Caco-2 (cell line): ENCODE data around the gene RND2. TPM values are rescaled to one million over a fixed set of nuclear protein-coding genes. Genes with fewer than 3 reads are reported as not detected.
"Not testable (repeated sequence)": the region's sequence is repeated elsewhere in the genome, so short reads cannot be mapped to it uniquely, and the experiment has no call there.

Experiments
- BruUV-seq: library from RNA; stranded (reverse); fragments of 400-500 nt; replicated peaks from 2 replicates; lab custom pipeline; 2021; lab: Mats Ljungman, UMichigan
- CTCF ChIA-PET: fragments of 300-600 bp; sonication (Branson Sonifier 250); formaldehyde crosslinking; loops from one replicate; lab custom pipeline; 2022; ENCODE audit warnings: antibody characterized with exemption; lab: Charles Lee
- POLR2A ChIA-PET: fragments of 300-600 bp; sonication (Branson Sonifier 250); formaldehyde crosslinking; loops from one replicate; lab custom pipeline; 2022; ENCODE audit warnings: antibody characterized with exemption; lab: Charles Lee
- DNase-seq, 2 experiments: peaks; one replicate each; pipeline versions ENCODE4 v3.0.0 to v3.0.0-alpha.2; 2020 to 2022
- H3K27me3 ChIP-seq: replicated peaks from 2 replicates; pipeline ENCODE4 v1.6.0; 2011; ENCODE audit warnings: low read length; ENCODE audit not compliant: control insufficient read depth, insufficient read depth
- H3K36me3 ChIP-seq: 2 replicates; pipeline ENCODE4 v1.5.1; 2011; ENCODE audit warnings: low read length; ENCODE audit not compliant: control insufficient read depth, insufficient read depth
- H3K4me1 ChIP-seq: fragments of 250-450 bp; sonication (Bioruptor Pico); 2 replicates; pipeline ENCODE4 v1.5.1; 2020; ENCODE audit warnings: mild to moderate bottlenecking
- H3K4me3 ChIP-seq: 2 replicates; pipeline ENCODE4 v1.5.1; 2011; ENCODE audit warnings: low read depth, mild to moderate bottlenecking, control low read depth, low read length
- H3K9me3 ChIP-seq: fragments of 250-450 bp; sonication (Bioruptor Pico); 2 replicates; pipeline ENCODE4 v1.5.1; 2020; ENCODE audit warnings: mild to moderate bottlenecking, moderate library complexity
- H3K27ac Mint-ChIP-seq: one replicate; pipeline ENCODE4 v1.8.0; 2022; ENCODE audit warnings: mixed read lengths; ENCODE audit not compliant: unreplicated experiment
- H3K27me3 Mint-ChIP-seq: one replicate; pipeline ENCODE4 v1.8.0; 2022; ENCODE audit warnings: mixed read lengths; ENCODE audit not compliant: insufficient read depth, unreplicated experiment
- H3K36me3 Mint-ChIP-seq: one replicate; pipeline ENCODE4 v1.8.0; 2022; ENCODE audit warnings: mild to moderate bottlenecking, mixed read lengths; ENCODE audit not compliant: insufficient read depth, unreplicated experiment
- H3K4me1 Mint-ChIP-seq: one replicate; pipeline ENCODE4 v1.8.0; 2022; ENCODE audit warnings: low read depth, mixed read lengths; ENCODE audit not compliant: unreplicated experiment
- H3K4me3 Mint-ChIP-seq: one replicate; pipeline ENCODE4 v1.8.0; 2022; ENCODE audit warnings: mild to moderate bottlenecking, moderate library complexity, mixed read lengths; ENCODE audit not compliant: unreplicated experiment
- H3K9me3 Mint-ChIP-seq: one replicate; pipeline ENCODE4 v1.8.0; 2022; ENCODE audit warnings: mixed read lengths; ENCODE audit not compliant: unreplicated experiment
- intact Hi-C: fragments of 100-400 bp; cut with micrococcal nuclease; formaldehyde crosslinking; loops from one replicate; pipeline ENCODE4 v1.10.0; 2022; ENCODE audit not compliant: unreplicated experiment
- total RNA-seq: library from RNA; stranded (reverse); gene quantifications from 2 replicates; pipeline ENCODE4 v1.2.3, GENCODE V29; 2022
- TF ChIP-seq, protein P1 (sequence below), 2 experiments: fragments of 200-600 bp in 1 of 2; IDR thresholded peaks; 1 replicate in 1 of 2; 2 replicates in 1 of 2; pipeline versions ENCODE4 v1.5.1 to v1.8.0; 2011 to 2022; ENCODE audit warnings: antibody characterized with exemption in 1 of 2, control low read depth in 1 of 2, inconsistent platforms in 1 of 2, low read depth in 1 of 2, low read length in 1 of 2, mild to moderate bottlenecking in 1 of 2, moderate library complexity in 1 of 2; ENCODE audit not compliant: insufficient read depth in 1 of 2, severe bottlenecking in 1 of 2, unreplicated experiment in 1 of 2

Gene RND2
- total RNA-seq, 1 experiment from 2014 or later: 1.2 TPM

DNA sequence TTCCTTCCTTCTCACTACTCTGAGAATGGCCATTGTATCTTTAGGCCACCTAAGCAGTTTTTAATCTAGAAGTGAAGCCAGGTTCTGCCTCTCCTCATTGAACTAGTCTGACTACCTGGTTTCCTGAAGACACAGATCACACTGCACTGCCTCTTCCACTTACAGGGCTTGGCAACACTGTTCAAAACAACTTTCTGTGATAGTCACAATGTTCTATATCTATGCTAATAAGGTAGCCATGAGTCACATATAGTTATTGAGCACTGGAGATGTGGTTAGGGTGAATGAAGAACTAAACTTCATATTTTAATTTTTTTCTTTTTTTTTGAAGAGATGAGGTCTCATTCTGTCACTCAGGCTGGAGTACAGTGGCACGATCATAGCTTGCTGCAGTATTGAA lies 26.9 kb downstream of the RND2 start:
- Mint-ChIP-seq H3K4me1 (no peaks in the 10 kb centered on the region), H3K4me3 (no peak overlapping the region), H3K27ac (no peak overlapping the region), H3K9me3 (no peaks in the 10 kb centered on the region), H3K27me3 (no peaks in the 10 kb centered on the region), H3K36me3 (peaks cover 81% of the 10 kb centered on the region)
- H3K9me3 ChIP-seq: no peaks in the 10 kb centered on the region
- no peak for DNase-seq
- intact Hi-C loops: no loop called here
- no peaks in the 10 kb centered on the region; the same call in 1 of the 2 replicates for H3K36me3 ChIP-seq
- no peaks in the 10 kb centered on the region for H3K4me1 ChIP-seq
- no peaks in the 10 kb centered on the region for H3K27me3 ChIP-seq
- ChIA-PET POLR2A (no interaction called here), CTCF (no interaction called here)
- BruUV-seq: no TSS peak
- TF ChIP-seq, protein P1, sequence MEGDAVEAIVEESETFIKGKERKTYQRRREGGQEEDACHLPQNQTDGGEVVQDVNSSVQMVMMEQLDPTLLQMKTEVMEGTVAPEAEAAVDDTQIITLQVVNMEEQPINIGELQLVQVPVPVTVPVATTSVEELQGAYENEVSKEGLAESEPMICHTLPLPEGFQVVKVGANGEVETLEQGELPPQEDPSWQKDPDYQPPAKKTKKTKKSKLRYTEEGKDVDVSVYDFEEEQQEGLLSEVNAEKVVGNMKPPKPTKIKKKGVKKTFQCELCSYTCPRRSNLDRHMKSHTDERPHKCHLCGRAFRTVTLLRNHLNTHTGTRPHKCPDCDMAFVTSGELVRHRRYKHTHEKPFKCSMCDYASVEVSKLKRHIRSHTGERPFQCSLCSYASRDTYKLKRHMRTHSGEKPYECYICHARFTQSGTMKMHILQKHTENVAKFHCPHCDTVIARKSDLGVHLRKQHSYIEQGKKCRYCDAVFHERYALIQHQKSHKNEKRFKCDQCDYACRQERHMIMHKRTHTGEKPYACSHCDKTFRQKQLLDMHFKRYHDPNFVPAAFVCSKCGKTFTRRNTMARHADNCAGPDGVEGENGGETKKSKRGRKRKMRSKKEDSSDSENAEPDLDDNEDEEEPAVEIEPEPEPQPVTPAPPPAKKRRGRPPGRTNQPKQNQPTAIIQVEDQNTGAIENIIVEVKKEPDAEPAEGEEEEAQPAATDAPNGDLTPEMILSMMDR (IDR thresholded peaks at IDR 0.05; ENCODE audit: insufficient read depth in 1 of 2, low read depth in 1 of 2, low read length in 1 of 2, severe bottlenecking in 1 of 2, unreplicated experiment in 1 of 2): no peak
- no peak overlapping the region for H3K4me3 ChIP-seq

DNA sequence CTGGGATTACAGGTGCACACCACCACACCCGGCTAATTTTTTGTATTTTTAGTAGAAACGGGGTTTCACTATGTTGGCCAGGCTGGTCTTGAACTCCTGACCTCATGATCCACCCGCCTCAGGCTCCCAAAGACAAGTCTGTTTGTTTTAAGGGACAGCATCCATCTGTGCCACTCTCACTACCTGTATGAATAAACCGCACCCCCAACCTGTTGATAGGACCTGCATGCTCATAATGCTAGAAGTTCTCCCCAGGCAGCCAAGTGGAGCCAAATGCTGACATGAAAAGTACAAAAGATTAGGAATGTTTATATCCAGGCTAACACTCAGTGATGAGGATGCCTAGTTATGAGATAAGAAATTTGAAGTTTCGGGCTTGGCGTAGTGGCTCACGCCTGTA lies 28.0 kb downstream of the RND2 start:
- BruUV-seq, DNase-seq, intact Hi-C loops, H3K27me3 Mint-ChIP-seq, H3K4me3 Mint-ChIP-seq, CTCF ChIA-PET, H3K9me3 ChIP-seq, H3K36me3 ChIP-seq, H3K4me1 ChIP-seq, H3K9me3 Mint-ChIP-seq, H3K27me3 ChIP-seq, H3K27ac Mint-ChIP-seq, H3K4me1 Mint-ChIP-seq, H3K4me3 ChIP-seq: not testable (repeated sequence)
- POLR2A ChIA-PET: interaction anchor here (0.7 kb wide), 1 partner anchor 30 kb away, joined by 10 read pairs; no protein-coding TSS in a partner anchor
- peaks cover 76% of the 10 kb centered on the region for H3K36me3 Mint-ChIP-seq

DNA sequence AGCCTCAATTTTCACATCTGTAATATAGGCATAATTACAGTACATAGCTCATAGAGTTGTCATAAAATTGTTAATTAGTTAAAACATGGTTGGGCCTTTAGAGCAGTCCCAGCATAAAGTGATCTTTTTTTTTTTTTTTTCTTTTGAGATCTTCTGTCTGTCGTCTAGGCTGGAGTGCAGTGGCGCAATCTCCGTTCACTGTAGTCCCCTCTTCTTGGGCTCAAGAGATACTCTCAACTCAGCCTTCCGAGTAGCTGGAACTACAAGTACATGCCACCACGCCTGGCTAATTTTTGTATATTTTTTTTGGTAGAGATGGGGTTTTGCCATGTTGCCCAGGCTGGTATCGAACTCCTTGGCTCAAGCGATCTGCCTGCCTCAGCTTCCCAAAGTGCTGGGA lies 31.0 kb downstream of the RND2 start:
- Histone ChIP-seq H3K9me3 (no peaks in the 10 kb centered on the region), H3K4me3 (no peak overlapping the region), H3K4me1 (no peaks in the 10 kb centered on the region), H3K27me3 (no peaks in the 10 kb centered on the region), H3K36me3 (no peaks in the 10 kb centered on the region)
- no peaks in the 10 kb centered on the region for H3K9me3 Mint-ChIP-seq
- no peaks in the 10 kb centered on the region for H3K27me3 Mint-ChIP-seq
- ChIA-PET POLR2A (no interaction called here), CTCF (no interaction called here)
- DNase-seq: no peak
- peaks cover 56% of the 10 kb centered on the region for H3K36me3 Mint-ChIP-seq
- intact Hi-C loops: no loop called here
- TF ChIP-seq, protein P1 (IDR thresholded peaks at IDR 0.05; ENCODE audit: insufficient read depth in 1 of 2, low read depth in 1 of 2, low read length in 1 of 2, severe bottlenecking in 1 of 2, unreplicated experiment in 1 of 2): no peak
- H3K27ac Mint-ChIP-seq: no peak overlapping the region
- H3K4me3 Mint-ChIP-seq: no peak overlapping the region
- BruUV-seq: no TSS peak
- H3K4me1 Mint-ChIP-seq: no peaks in the 10 kb centered on the region
